ENCODE measurements around the gene ZNF175.

Gene ZNF175

GRCh38 chr19:51632126-51632525, 61.0 kb downstream of the ZNF175 start:
- no peak for DNase-seq

GRCh38 chr19:51637362-51637978, 66.4 kb downstream of the ZNF175 start:
- DNase-seq = peak in 1 of 4 experiments; percentile 75

DNA sequence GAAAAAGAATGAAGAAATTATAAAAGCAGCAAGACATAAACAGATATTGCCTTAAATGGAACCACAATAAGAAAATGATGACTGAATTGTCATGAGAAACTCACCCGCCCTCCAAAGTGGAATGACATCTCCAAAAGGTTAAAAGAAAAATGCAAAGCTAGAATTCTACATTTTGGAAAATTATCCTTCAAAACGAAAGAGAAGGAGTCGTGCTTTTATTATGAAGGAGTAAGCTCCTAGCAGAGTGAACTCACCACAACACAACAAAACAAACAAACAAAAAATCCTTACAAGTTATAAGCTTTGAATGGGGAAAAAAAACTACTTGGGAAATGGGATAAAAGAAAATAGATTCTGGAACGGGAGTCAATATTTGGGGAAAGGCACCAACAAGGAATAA, 68.8 kb downstream of the ZNF175 start:
- no peak for DNase-seq

DNA sequence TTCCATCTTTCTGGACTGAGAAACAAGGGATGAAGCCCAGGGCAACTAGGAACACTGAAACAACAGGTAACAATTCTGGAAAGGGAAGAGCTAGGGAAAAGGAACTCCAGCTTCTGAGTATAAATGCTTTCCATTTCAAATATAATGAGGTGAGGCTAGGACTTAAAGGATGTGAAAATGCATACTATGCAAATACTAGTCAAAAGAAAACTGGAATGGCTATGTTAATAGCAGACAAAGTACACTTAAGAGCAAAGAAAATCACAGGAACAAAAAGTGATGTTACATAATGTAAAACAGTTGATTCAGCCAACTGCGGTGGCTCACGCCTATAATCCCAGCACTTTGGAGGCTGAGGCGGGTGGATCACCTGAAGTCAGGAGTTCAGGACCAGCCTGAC, 69.3 kb downstream of the ZNF175 start:
- no peak for DNase-seq

- DNase-seq = no peak
Observed at GRCh38 chr19:51641648-51642047, 70.6 kb downstream of the ZNF175 start.

Measured in suppressor macrophage (primary cell).